Nucleus accumbens (tissue), 56 donors: Measurements from ENCODE around the gene KHSRP.

ENCODE experiments used
- DNase-seq, 56 donors: peaks; one replicate each; lab custom pipeline; 2025; lab: John Stamatoyannopoulos, UW

Gene KHSRP

GRCh38 chr19:6424195-6424938 is at the start of gene KHSRP:
TSS of gene KHSRP (minus strand) at chr19:6424811. CDS start at chr19:6424701, 110 bp downstream.
- peak in 7 of 56 donors; percentile 6 to 41 (median 23) for DNase-seq

DNA sequence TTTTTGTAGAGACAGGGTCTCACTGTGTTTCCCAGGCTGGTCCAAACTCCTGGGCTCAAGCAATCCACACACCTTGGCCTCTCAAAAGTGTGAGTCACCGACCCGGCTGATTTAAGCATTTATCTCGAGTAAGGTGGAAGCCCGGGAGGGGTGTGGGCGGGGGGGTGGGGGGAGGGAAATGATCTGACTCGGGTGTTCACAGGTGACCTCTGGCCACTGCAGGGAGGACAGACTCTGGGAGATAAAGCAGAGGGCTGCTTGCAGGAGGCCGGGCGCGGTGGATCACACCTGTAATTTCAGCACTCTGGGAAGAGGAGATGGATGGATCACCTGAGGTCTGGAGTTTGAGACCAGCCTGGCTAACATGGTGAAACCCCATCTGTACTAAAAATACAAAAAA is 49.0 kb upstream of the KHSRP start:
- no peak for DNase-seq

DNA sequence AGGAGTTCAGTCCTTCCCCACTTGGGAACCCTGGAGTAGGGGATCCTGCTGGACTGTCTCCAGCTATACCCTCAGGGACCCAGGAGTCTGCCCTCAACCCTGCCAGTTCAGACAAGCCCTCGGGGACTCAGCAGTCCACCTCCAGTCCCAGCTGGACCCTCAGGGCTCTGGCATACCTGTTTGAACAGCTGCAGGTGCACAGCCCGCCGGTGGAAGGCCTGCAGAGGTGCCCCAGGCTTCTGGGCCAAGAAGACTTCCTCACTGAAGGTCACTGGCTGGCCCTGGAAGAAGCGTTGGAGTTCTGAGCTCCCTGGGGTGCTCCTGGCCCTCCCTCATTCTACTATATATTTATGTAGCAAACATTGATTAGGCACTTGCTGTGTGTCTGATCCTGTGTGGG is 48.1 kb upstream of the KHSRP start:
- DNase-seq, result no peak

DNA sequence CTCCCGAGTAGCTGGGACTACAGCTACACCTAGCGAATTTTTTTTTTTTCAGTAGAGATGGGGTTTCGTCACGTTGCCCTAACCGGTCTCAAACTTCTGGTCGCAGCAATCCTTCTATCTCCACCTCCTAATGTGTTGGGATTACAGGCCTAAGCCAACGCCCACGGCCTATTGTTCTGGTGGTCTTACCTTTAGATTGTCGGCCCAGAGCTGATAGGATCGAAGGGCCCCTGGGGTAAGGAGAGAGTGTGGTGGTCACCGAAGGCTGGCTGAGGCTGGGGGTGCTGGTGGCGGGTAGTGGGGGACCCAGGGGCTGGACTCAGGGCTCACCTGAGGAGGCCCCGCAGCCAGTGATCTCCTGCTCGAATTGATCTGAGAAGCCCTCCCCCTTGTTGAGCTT is 46.5 kb upstream of the KHSRP start:
- DNase-seq, result no peak

GRCh38 chr19:6470173-6470572 is 45.6 kb upstream of the KHSRP start:
- DNase-seq, result no peak

- no peak for DNase-seq
Measured at GRCh38 chr19:6467384-6467783, 42.8 kb upstream of the KHSRP start.

- DNase-seq, result no peak
Measured at GRCh38 chr19:6466526-6467248, 42.1 kb upstream of the KHSRP start.

DNA sequence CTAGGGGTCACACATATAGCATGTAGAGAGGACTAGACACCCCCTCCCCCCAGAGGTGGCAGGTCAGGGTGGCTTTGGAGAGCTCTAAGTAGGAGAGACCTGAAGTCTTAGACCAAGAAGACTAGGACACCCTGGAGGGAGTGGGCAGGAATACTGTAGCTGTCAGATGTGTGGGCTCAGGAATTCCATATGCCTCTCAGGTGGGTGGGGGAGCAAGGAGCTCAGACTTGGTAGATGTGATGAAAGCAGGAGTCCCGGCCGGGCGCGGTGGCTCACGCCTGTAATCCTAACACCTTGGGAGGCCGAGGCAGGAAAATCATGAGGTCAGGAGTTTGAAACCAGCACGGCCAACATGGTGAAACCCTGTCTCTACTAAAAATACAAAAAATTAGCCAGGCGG is 41.1 kb upstream of the KHSRP start:
- DNase-seq, result no peak

GRCh38 chr19:6465006-6465405 is 40.4 kb upstream of the KHSRP start:
- no peak for DNase-seq

- peak in 1 of 56 donors; percentile 31 for DNase-seq
Measured at GRCh38 chr19:6464070-6464873, 39.7 kb upstream of the KHSRP start, which contains the start of gene CRB3. TSS of gene CRB3 (plus strand) at chr19:6464271. CDS start at chr19:6464702, 431 bp downstream.

- peak; percentile 59 to 100 (median 96) for DNase-seq
Measured at GRCh38 chr19:6460099-6460884, 35.7 kb upstream of the KHSRP start.

DNA sequence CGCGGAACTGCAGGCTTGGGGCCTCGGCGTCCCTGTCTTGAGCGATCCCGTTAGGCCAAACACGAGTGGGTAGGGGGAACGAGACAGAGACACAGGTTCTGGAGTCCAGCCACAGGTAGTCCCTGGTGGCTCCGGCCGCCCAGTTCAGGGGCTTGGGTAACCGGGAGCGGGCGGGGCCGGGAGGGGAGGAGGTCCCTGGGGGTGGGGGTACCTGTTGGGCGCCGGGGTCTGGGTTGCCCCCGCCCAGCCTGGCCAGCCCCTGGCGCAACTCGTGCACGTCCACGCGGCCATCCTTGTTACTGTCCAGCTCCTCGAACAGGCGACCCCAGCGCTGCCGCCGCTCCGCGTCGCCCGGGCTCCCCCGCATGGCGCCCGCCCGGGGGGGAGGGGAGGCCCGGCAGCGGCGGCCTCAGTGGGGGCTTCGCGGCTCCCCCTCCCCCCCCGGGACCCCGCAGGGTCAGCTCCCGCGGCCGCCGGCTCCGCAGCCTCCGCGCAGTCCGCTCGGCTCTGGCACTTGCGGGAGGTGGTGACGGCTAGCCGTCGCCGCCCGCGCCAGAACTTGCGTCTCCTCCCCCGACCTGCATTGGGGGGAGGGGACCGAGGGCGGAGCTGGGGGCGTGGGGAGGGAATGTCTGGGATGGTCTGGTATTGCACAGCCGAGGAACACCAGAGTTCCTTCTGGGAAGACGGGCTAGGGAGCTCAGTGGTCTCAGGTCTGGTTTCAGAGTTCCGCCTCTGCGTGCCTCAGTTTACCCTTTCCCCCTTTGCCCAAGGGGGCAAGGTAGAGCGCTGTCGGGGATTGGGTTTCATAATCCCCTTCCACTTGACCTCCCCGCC is 34.9 kb upstream of the KHSRP start, which contains the start of gene SLC25A23:
Gene SLC25A23 (minus strand): TSS at position 531 of the 837 bp plus-strand sequence. CDS start 164 bp downstream, at position 367.
- peak in 52 of 56 donors; percentile 18 to 85 (median 70) for DNase-seq

GRCh38 chr19:6458695-6459261 is 34.2 kb upstream of the KHSRP start:
- peak in 3 of 56 donors; percentile 13 to 24 (median 22) for DNase-seq

- DNase-seq, result peak in 9 of 56 donors; percentile 2 to 37 (median 8)
Measured at GRCh38 chr19:6457958-6458694, 33.5 kb upstream of the KHSRP start.

DNA sequence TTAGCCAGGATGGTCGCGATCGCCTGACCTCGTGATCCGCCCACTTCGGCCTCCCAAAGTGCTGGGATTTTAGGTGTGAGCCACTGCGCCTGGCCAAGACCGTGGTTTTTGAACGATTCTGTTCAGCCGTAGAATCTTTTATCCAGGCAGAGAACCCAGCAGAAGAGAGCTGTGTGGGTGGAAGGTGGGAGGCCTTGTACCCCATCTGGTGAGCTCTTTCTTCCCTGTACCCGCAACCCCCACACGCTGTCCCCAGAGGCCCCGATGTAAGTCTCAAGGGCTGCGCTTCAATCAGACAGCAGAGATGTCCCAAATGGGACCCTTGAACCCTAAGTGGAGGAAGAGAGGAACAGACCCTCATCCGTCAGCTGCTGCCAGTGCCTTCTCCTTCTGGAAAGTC is 31.3 kb upstream of the KHSRP start:
- no peak for DNase-seq

DNA sequence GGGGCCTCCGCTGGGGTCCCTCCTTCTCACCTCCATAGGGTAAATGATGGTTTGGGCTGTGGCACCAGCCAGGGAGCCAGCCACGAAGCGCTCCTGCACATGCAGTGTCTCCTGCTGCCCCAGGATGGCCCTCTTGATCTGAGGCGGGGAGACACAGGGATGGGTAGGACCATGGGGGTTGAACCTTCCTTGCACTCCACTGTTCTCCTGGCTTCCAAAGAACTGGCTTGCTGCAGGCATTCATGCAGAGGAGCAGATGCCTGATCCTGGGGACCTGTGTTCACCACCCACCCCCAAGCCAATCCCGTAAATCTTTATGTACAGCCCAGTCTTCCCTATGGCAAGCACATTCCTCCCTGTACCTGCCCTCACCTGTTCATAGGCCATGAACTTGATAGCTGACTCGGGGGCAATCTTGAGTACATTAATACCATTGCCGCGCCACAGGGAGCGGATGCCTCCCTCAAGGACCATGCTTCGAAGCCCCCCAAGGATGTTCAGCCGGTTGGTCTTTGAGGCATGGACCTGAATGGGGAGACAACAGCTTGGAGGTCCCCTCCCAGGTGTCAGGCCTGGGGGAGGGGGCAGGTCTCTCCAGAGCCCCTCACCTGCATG is 29.4 kb upstream of the KHSRP start:
- DNase-seq, result no peak

DNA sequence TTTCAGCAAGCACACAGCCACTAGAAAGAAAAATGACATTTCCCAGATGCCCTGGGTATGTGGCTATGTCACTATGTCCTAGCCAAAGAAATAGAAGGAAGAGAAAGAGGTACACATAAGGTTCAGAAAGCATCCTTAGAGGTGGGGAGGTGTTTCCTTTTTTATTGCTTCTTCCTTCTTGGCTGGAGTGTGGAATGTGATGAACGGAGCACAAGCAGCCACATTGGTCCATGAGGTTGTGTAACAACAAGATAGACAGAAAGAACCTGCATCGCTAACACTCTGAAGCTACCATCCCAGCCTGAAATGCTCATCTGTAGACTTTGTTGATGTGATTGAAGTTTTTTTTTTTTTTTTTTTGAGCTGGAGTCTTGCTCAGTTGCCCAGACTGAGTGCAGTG is 28.3 kb upstream of the KHSRP start:
- DNase-seq, result no peak

GRCh38 chr19:6452223-6452614 is 27.6 kb upstream of the KHSRP start:
- DNase-seq, result no peak
